ENCODE measurements around the gene RBM34.
"Not testable (repeated sequence)": the region's sequence is repeated elsewhere in the genome, so short reads cannot be mapped to it uniquely, and the experiment has no call there.

RBM34 gene, protein sequence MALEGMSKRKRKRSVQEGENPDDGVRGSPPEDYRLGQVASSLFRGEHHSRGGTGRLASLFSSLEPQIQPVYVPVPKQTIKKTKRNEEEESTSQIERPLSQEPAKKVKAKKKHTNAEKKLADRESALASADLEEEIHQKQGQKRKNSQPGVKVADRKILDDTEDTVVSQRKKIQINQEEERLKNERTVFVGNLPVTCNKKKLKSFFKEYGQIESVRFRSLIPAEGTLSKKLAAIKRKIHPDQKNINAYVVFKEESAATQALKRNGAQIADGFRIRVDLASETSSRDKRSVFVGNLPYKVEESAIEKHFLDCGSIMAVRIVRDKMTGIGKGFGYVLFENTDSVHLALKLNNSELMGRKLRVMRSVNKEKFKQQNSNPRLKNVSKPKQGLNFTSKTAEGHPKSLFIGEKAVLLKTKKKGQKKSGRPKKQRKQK

GRCh38 chr1:235160957-235161684, at the start of gene RBM34:
RBM34 (minus strand) TSS chr1:235161250; CDS start chr1:235161226, 24 bp downstream.
- peak within 1 kb of the TSS; percentile 96 for H3K27ac Mint-ChIP-seq
- H3K4me1 Mint-ChIP-seq: peaks cover 9% of the 10 kb centered on the region
- H3K36me3 Mint-ChIP-seq: peaks cover 24% of the 10 kb centered on the region
- ATAC-seq: peak; percentile 95
- DNase-seq (ENCODE audit: low spot score in 2 of 2): peak; percentile 87 to 96
- no peak within 1 kb of the TSS for H3K4me3 Mint-ChIP-seq
- no peaks in the 10 kb centered on the region for H3K9me3 Mint-ChIP-seq

DNA sequence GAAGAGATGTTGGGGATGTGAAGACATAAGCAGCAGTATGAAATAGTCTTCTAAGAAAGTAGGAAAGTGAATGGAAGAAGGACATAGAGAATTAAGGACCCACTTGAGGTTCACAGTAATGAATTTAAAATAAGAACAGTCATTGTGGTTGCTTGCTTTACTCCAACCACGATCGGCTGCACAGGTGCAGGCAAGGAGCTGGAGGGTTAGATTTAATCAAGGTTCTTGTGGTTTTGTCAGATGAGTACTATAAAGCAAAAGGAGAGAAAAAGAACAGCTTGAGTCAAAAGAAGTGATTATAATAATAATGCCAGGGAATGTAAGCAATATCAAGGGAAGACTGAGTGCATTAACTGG, 46.1 kb upstream of the RBM34 start:
- peak; percentile 92 for ATAC-seq
- peak overlapping the region; percentile 3 for H3K4me3 Mint-ChIP-seq
- H3K36me3 Mint-ChIP-seq: peaks cover 82% of the 10 kb centered on the region
- H3K9me3 Mint-ChIP-seq: no peaks in the 10 kb centered on the region
- peaks cover 16% of the 10 kb centered on the region for H3K4me1 Mint-ChIP-seq
- H3K27ac Mint-ChIP-seq: peak overlapping the region; percentile 80
- no peak for DNase-seq (ENCODE audit: low spot score in 2 of 2)

GRCh38 chr1:235206533-235207208, 45.6 kb upstream of the RBM34 start:
- Mint-ChIP-seq H3K27ac (peak overlapping the region; percentile 80), H3K4me3 (peak overlapping the region; percentile 3), H3K9me3 (no peaks in the 10 kb centered on the region), H3K4me1 (peaks cover 16% of the 10 kb centered on the region), H3K36me3 (peaks cover 77% of the 10 kb centered on the region)
- peak; percentile 99 for ATAC-seq
- no peak for DNase-seq (ENCODE audit: low spot score in 2 of 2)

DNA sequence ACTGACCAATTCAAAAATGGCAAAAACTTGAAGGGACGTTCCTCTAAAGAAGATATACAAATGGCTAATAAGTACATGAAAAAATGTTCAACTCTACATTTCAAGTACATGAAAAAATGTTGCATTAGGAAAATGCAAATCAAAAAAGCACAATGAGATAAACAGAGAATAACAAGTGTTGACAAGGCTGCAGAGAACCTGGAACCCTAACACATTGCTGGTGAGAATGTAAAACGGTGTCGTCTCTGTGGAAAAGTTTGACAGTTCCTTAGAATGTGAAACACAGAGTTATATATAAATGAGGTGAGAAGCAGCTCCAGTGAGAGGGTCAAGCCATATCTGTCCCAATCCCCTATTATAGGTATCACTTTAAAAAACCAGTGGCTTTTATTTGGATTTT, 44.6 kb upstream of the RBM34 start:
- no peak for DNase-seq (ENCODE audit: low spot score in 2 of 2)
- no peaks in the 10 kb centered on the region for H3K9me3 Mint-ChIP-seq
- ATAC-seq: no peak
- peaks cover 16% of the 10 kb centered on the region for H3K4me1 Mint-ChIP-seq
- H3K36me3 Mint-ChIP-seq: peaks cover 75% of the 10 kb centered on the region
- H3K27ac Mint-ChIP-seq: no peak overlapping the region
- no peak overlapping the region for H3K4me3 Mint-ChIP-seq

DNA sequence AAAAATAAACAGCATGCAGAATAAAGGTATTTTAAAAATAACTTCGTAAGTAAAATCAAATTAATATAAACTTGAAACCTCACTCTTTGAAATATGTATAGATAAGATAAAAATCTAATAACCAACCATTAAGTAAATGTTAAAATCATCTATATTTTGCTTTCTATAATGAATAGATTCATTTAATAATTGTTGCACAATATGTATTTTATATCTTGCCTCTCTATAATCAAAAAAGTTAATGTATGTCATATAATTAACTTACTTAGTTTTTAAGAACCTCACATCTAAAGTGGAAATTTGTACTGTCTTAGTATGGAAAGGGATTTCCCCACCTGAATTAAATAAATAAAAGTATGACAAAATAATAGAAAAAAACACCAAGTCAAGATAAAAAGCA, 42.4 kb upstream of the RBM34 start:
- no peak for DNase-seq (ENCODE audit: low spot score in 2 of 2)
- Mint-ChIP-seq H3K4me1 (peaks cover 23% of the 10 kb centered on the region), H3K4me3 (no peak overlapping the region), H3K36me3 (peaks cover 73% of the 10 kb centered on the region), H3K27ac (no peak overlapping the region), H3K9me3 (no peaks in the 10 kb centered on the region)
- no peak for ATAC-seq

DNA sequence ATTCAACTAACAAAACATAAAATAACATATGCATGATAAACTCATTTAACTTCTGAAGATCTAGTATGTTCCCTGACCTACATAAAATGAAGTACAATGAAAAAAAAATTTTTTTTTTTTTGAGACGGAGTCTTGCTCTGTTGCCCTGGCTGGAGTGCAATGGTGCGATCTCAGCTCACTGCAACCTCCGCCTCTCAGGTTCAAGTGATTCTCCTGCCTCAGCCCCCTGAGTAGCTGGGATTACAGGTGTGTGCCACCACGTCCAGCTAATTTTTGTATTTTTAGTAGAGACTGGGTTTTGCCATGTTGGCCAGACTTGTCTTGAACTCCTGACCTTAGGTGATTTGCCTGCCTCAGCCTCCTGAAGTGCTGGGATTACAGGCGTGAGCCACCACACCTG, 41.4 kb upstream of the RBM34 start:
- peaks cover 21% of the 10 kb centered on the region for H3K4me1 Mint-ChIP-seq
- H3K9me3 Mint-ChIP-seq; DNase-seq (ENCODE audit: low spot score in 2 of 2); H3K4me3 Mint-ChIP-seq; ATAC-seq; H3K27ac Mint-ChIP-seq: not testable (repeated sequence)
- H3K36me3 Mint-ChIP-seq: peaks cover 72% of the 10 kb centered on the region

DNA sequence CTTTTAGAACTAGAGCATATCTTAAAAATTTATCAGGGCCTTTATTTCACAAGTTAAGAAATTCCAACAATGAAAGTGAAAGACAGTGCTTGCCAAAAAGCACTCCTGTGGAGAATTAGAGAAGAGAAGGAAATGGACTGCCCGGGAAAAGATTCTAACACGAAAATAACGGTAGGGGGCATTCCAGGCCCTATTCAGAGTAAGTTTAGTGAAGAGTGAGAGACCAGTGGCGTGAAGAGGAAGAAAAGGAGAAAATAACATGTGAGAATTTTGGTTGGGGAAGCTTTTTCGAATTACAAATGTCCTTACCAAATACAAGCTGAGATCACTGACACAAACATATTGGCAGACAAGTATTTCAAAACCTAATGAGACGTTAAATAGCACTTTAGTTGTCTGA, 38.4 kb upstream of the RBM34 start:
- Mint-ChIP-seq H3K4me3 (no peak overlapping the region), H3K4me1 (peaks cover 7% of the 10 kb centered on the region), H3K36me3 (peaks cover 70% of the 10 kb centered on the region), H3K9me3 (no peaks in the 10 kb centered on the region), H3K27ac (peak overlapping the region; percentile 55)
- DNase-seq (ENCODE audit: low spot score in 2 of 2): no peak
- ATAC-seq: no peak

DNA sequence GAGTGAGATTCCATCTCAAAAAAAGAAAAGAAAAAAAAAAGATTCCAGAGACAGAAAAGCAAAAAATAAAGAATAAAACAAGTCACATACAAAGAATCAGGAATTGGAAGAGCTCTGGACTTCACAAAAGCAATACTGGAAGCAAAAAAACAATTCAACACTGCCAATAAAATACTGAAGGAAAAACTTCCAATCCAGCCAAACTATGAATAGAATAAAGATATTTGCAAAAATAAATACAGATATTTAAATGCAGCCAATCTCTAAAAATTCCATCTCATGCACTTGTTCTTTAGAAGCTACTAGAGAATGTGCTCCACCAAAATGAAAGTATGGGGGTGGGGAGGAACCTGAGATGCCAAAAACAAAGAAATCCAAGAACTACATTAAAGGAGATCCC, 29.4 kb upstream of the RBM34 start:
- Mint-ChIP-seq H3K9me3 (no peaks in the 10 kb centered on the region), H3K36me3 (peaks cover 98% of the 10 kb centered on the region), H3K4me3 (no peak overlapping the region), H3K4me1 (no peaks in the 10 kb centered on the region), H3K27ac (peak overlapping the region; percentile 3)
- DNase-seq (ENCODE audit: low spot score in 2 of 2): no peak
- no peak for ATAC-seq

GRCh38 chr1:235187316-235187715, 26.3 kb upstream of the RBM34 start:
- DNase-seq (ENCODE audit: low spot score in 2 of 2) (no peak), ATAC-seq (no peak)
- Mint-ChIP-seq H3K9me3 (no peaks in the 10 kb centered on the region), H3K4me3 (no peak overlapping the region), H3K4me1 (peaks cover 11% of the 10 kb centered on the region), H3K36me3 (peaks cover 98% of the 10 kb centered on the region), H3K27ac (no peak overlapping the region)

DNA sequence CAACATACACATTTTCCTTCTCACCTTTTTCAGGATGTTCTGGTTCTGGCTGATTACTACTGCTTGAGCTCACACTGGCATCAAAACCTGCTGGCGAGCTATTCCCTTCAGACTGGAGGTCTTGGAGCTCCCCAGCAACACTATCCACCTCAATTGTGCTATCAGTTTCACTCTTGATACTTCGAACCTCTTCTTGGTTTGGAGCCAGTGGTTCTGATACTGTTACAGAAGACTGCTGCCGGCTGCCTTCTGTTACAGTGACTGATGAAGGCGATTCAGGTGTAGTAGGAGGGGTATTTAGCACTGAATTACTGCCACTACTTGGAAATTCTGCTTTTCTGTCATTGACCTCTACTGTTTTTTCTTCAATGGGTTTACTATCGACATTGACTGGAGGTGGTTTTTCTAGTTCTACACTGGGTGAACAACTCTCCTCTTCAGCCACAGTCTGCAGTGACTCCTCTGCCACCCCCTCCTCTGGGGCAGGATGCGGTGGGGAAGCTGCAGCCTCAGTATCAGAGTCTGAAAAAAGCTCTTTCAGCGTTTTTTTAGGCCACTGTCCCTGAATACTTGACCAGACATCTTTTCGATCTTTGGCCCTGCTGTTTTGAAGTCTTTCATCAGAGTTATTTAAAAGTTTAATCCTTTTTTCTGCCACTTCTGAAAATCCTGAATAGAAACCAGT, 20.7 kb upstream of the RBM34 start:
- peak in 1 of 2 donors; percentile 47 for DNase-seq (ENCODE audit: low spot score in 2 of 2)
- peak; percentile 96 for ATAC-seq
- H3K27ac Mint-ChIP-seq: peak overlapping the region; percentile 20
- H3K4me1 Mint-ChIP-seq: peaks cover 23% of the 10 kb centered on the region
- H3K9me3 Mint-ChIP-seq: no peaks in the 10 kb centered on the region
- peaks cover 100% of the 10 kb centered on the region for H3K36me3 Mint-ChIP-seq
- peak overlapping the region; percentile 8 for H3K4me3 Mint-ChIP-seq

GRCh38 chr1:235180916-235181460, 19.9 kb upstream of the RBM34 start:
- peak overlapping the region; percentile 20 for H3K27ac Mint-ChIP-seq
- ATAC-seq: no peak

GRCh38 chr1:235176486-235176885, 15.4 kb upstream of the RBM34 start:
- Mint-ChIP-seq H3K4me1 (peaks cover 4% of the 10 kb centered on the region), H3K9me3 (no peaks in the 10 kb centered on the region), H3K4me3 (no peak overlapping the region), H3K36me3 (peaks cover 100% of the 10 kb centered on the region), H3K27ac (no peak overlapping the region)
- DNase-seq (ENCODE audit: low spot score in 2 of 2): no peak
- ATAC-seq: no peak

More at GRCh38 chr1:235180916-235181460, 19.9 kb upstream of the RBM34 start:
- peaks cover 100% of the 10 kb centered on the region for H3K36me3 Mint-ChIP-seq
- H3K4me3 Mint-ChIP-seq: no peak overlapping the region
- no peaks in the 10 kb centered on the region for H3K9me3 Mint-ChIP-seq
- H3K4me1 Mint-ChIP-seq: peaks cover 23% of the 10 kb centered on the region
- no peak for DNase-seq (ENCODE audit: low spot score in 2 of 2)

DNA sequence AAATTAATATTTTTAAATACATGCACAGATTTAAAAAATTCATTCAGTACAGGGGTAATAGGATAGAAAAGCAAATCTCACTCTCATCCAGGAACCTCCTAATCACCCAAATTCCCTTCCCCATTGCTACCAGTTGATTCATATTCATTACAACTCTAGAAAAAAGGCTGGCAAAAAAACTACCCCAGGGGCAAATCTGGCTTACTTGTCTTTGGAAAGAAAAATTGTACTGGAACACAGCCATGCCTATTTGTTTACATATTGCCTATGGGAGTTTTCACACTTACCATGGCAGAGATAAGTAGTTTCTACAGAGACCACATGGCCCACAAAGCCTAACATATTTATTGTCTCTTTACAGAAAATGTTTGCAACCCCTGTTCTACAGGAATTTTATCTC, 8.9 kb upstream of the RBM34 start:
- DNase-seq (ENCODE audit: low spot score in 2 of 2): no peak
- H3K9me3 Mint-ChIP-seq: no peaks in the 10 kb centered on the region
- ATAC-seq: no peak
- peak overlapping the region; percentile 40 for H3K27ac Mint-ChIP-seq
- peaks cover 97% of the 10 kb centered on the region for H3K36me3 Mint-ChIP-seq
- H3K4me1 Mint-ChIP-seq: no peaks in the 10 kb centered on the region
- H3K4me3 Mint-ChIP-seq: no peak overlapping the region

DNA sequence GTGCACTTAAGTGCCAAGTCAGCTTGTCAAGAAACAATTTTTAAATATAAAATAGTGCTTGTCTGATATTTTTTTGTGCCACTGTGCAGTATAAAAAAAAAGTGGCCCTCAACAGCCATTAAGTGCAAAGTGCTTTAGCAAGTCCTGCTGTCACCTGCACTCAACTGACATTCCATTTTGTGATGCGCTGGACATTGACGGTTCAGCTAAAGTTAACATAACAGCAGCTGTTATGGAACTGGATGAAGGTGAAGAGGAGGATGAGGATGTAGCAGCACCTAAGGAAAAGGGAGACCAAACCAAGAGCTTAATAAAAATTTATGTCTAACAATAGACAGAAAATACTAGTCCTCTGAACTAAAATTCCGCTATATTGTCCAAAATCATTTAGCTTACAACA, 7.3 kb upstream of the RBM34 start:
- Mint-ChIP-seq H3K4me3 (no peak overlapping the region), H3K4me1 (no peaks in the 10 kb centered on the region), H3K27ac (peak overlapping the region; percentile 34), H3K36me3 (peaks cover 95% of the 10 kb centered on the region), H3K9me3 (no peaks in the 10 kb centered on the region)
- DNase-seq (ENCODE audit: low spot score in 2 of 2): no peak
- ATAC-seq: no peak
